ENCODE data around the gene SERBP1.

The SERBP1 gene

GRCh38 chr1:67465375-67465774 lies 35.2 kb upstream of the SERBP1 start:
- no peaks in the 10 kb centered on the region for H3K4me1 ChIP-seq (ENCODE audit: control insufficient read depth, insufficient read depth, low read length)
- H3K36me3 ChIP-seq (ENCODE audit: control insufficient read depth in 2 of 2, insufficient read depth in 1 of 2, low read length in 2 of 2): no peaks in the 10 kb centered on the region
- no peak overlapping the region for H3K27ac ChIP-seq (ENCODE audit: extremely low read depth, low read depth, low read length)
- no peaks in the 10 kb centered on the region for H3K9me3 ChIP-seq (ENCODE audit: control insufficient read depth, insufficient read depth, low read depth, low read length)
- no peak overlapping the region for H3K4me3 ChIP-seq (ENCODE audit: low read depth, low read length)
- ChIA-PET CTCF (no interaction called here), POLR2A (no interaction called here)
- TF ChIP-seq ZNF248 (tag by site-specific recombination; IDR thresholded peaks at IDR 0.05) (no peak), ZBTB6 (tag by site-specific recombination; IDR thresholded peaks at IDR 0.05) (no peak), ZNF580 (tag by site-specific recombination; IDR thresholded peaks at IDR 0.05) (no peak), ZNF501 (tag by site-specific recombination; IDR thresholded peaks at IDR 0.05) (no peak), ZNF23 (tag by site-specific recombination; IDR thresholded peaks at IDR 0.05; ENCODE audit: borderline replicate concordance) (no peak), ZNF704 (tag by site-specific recombination; IDR thresholded peaks at IDR 0.05) (no peak), GLIS1 (tag by site-specific recombination; IDR thresholded peaks at IDR 0.05) (no peak), ZNF16 (tag by site-specific recombination; IDR thresholded peaks at IDR 0.05; ENCODE audit: low read depth) (no peak), ZBTB1 (tag by site-specific recombination; IDR thresholded peaks at IDR 0.05) (no peak)

GRCh38 chr1:67464746-67465145 lies 34.5 kb upstream of the SERBP1 start:
- no peak overlapping the region for H3K4me3 ChIP-seq (ENCODE audit: low read depth, low read length)
- CTCF ChIA-PET: no interaction called here
- no peaks in the 10 kb centered on the region for H3K9me3 ChIP-seq (ENCODE audit: control insufficient read depth, insufficient read depth, low read depth, low read length)
- H3K4me1 ChIP-seq (ENCODE audit: control insufficient read depth, insufficient read depth, low read length): no peaks in the 10 kb centered on the region
- no peaks in the 10 kb centered on the region for H3K36me3 ChIP-seq (ENCODE audit: control insufficient read depth in 2 of 2, insufficient read depth in 1 of 2, low read length in 2 of 2)
- no peak for TF ChIP-seq ZSCAN23 (tag by site-specific recombination; IDR thresholded peaks at IDR 0.05)
- no peak for TF ChIP-seq ZNF391 (tag by site-specific recombination; IDR thresholded peaks at IDR 0.05; ENCODE audit: borderline replicate concordance, low read depth)
- POLR2A ChIA-PET: no interaction called here
- no peak overlapping the region for H3K27ac ChIP-seq (ENCODE audit: extremely low read depth, low read depth, low read length)

GRCh38 chr1:67464058-67464457 lies 33.9 kb upstream of the SERBP1 start:
- CTCF ChIA-PET: interaction anchor here (0.6 to 0.9 kb wide), 2 partner anchors 36 to 207 kb away, joined by 3 to 5 read pairs; no protein-coding TSS in a partner anchor

More at GRCh38 chr1:67464058-67464457, 33.9 kb upstream of the SERBP1 start:
- TF ChIP-seq ZNF398 (tag by site-specific recombination; IDR thresholded peaks at IDR 0.05) (no peak), ZNF311 (tag by site-specific recombination; IDR thresholded peaks at IDR 0.05; ENCODE audit: borderline replicate concordance) (no peak), ZNF37A (tag by site-specific recombination; IDR thresholded peaks at IDR 0.05) (no peak), ZNF404 (tag by site-specific recombination; IDR thresholded peaks at IDR 0.05) (no peak), GLIS1 (tag by site-specific recombination; IDR thresholded peaks at IDR 0.05) (no peak), ZNF366 (tag by site-specific recombination; conservative IDR thresholded peaks at IDR 0.05) (0 out of 2 replicates have a peak, but pooled peaks have one; percentile 24), ZNF394 (tag by site-specific recombination; IDR thresholded peaks at IDR 0.05; ENCODE audit: borderline replicate concordance) (no peak), ZNF785 (tag by site-specific recombination; IDR thresholded peaks at IDR 0.05) (no peak), SCRT1 (tag by site-specific recombination; IDR thresholded peaks at IDR 0.05; ENCODE audit: borderline replicate concordance) (peak; percentile 40; the same call in 1 of the 2 replicates), CTCF (tag by site-specific recombination; IDR thresholded peaks at IDR 0.05) (no peak), ZNF391 (tag by site-specific recombination; IDR thresholded peaks at IDR 0.05; ENCODE audit: borderline replicate concordance, low read depth) (no peak), ZNF580 (tag by site-specific recombination; IDR thresholded peaks at IDR 0.05) (no peak), ZNF549 (tag by site-specific recombination; IDR thresholded peaks at IDR 0.05) (no peak), SCRT2 (tag by site-specific recombination; IDR thresholded peaks at IDR 0.05) (peak; percentile 74), ZNF514 (tag by site-specific recombination; IDR thresholded peaks at IDR 0.05) (no peak), ZFP3 (tag by site-specific recombination; IDR thresholded peaks at IDR 0.05; ENCODE audit: low read depth) (no peak)
- Histone ChIP-seq H3K9me3 (ENCODE audit: control insufficient read depth, insufficient read depth, low read depth, low read length) (no peaks in the 10 kb centered on the region), H3K4me1 (ENCODE audit: control insufficient read depth, insufficient read depth, low read length) (no peaks in the 10 kb centered on the region), H3K4me3 (ENCODE audit: low read depth, low read length) (no peak overlapping the region), H3K27ac (ENCODE audit: extremely low read depth, low read depth, low read length) (no peak overlapping the region), H3K36me3 (ENCODE audit: control insufficient read depth in 2 of 2, insufficient read depth in 1 of 2, low read length in 2 of 2) (no peaks in the 10 kb centered on the region)
- POLR2A ChIA-PET: no interaction called here
